Fibroblast of lung (primary cell): Measurements from ENCODE around the gene CELF2. TPM values are rescaled to one million over a fixed set of nuclear protein-coding genes. Genes with fewer than 3 reads are reported as not detected.

Experiments
- DNase-seq, 2 donors: peaks; one replicate each; pipeline versions ENCODE4 v3.0.0 to v3.0.0-alpha.2; 2010; ENCODE audit warnings: low read depth in 2 of 2
- H2AFZ ChIP-seq: 2 replicates; pipeline ENCODE4 v1.5.1; 2012; ENCODE audit warnings: low read length, control low read depth, inconsistent platforms
- H3K27ac ChIP-seq: 2 replicates; pipeline ENCODE4 v1.5.1; 2011; ENCODE audit warnings: low read length, control low read depth; ENCODE audit not compliant: insufficient read depth
- H3K27me3 ChIP-seq: 2 replicates; pipeline ENCODE4 v1.5.1; 2011; ENCODE audit warnings: mild to moderate bottlenecking, low read length; ENCODE audit not compliant: control insufficient read depth, insufficient read depth
- H3K36me3 ChIP-seq: 2 replicates; pipeline ENCODE4 v1.5.1; 2011; ENCODE audit warnings: low read length; ENCODE audit not compliant: control insufficient read depth, insufficient read depth
- H3K4me1 ChIP-seq: 2 replicates; pipeline ENCODE4 v1.5.1; 2011; ENCODE audit warnings: low read length; ENCODE audit not compliant: control insufficient read depth, insufficient read depth; ENCODE audit errors: extremely low read depth
- H3K4me2 ChIP-seq: 2 replicates; pipeline ENCODE4 v1.5.1; 2011; ENCODE audit warnings: low read length, control low read depth; ENCODE audit not compliant: insufficient read depth; ENCODE audit errors: extremely low read depth
- H3K4me3 ChIP-seq, 4 experiments: fragments of 200-600 bp in 1 of 4; sonication (generic) in 1 of 4; replicated peaks in 1 of 4; 2 replicates each; pipeline ENCODE4 v1.5.1; 2011 to 2016; ENCODE audit warnings: low read length in 4 of 4, low read depth in 3 of 4, mild to moderate bottlenecking in 3 of 4, control low read depth in 2 of 4, inconsistent platforms in 1 of 4, mixed read lengths in 1 of 4; ENCODE audit not compliant: insufficient read depth in 1 of 4; ENCODE audit errors: control extremely low read depth in 1 of 4
- H3K79me2 ChIP-seq: 2 replicates; pipeline ENCODE4 v1.5.1; 2012; ENCODE audit warnings: mild to moderate bottlenecking, low read length, inconsistent platforms; ENCODE audit not compliant: control insufficient read depth, insufficient read depth
- H3K9ac ChIP-seq: 2 replicates; pipeline ENCODE4 v1.5.1; 2011; ENCODE audit warnings: mild to moderate bottlenecking, low read length, control low read depth; ENCODE audit not compliant: insufficient read depth
- H3K9me3 ChIP-seq: 2 replicates; pipeline ENCODE4 v1.5.1; 2012; ENCODE audit warnings: low read depth, low read length; ENCODE audit not compliant: control insufficient read depth, insufficient read depth
- H4K20me1 ChIP-seq: 2 replicates; pipeline ENCODE4 v1.5.1; 2011; ENCODE audit warnings: low read length; ENCODE audit not compliant: control insufficient read depth, insufficient read depth; ENCODE audit errors: extremely low read depth
- EZH2 ChIP-seq: IDR thresholded peaks from 2 replicates; pipeline ENCODE4 v1.5.1; 2012; ENCODE audit warnings: low read length, control low read depth, mild to moderate bottlenecking; ENCODE audit errors: missing control alignments
- polyA plus RNA-seq, 2 donors: library from polyadenylated mRNA; depleted of rRNA in 1 of 2; stranded (reverse) in 1 of 2; unstranded in 1 of 2; fragments of >200 nt; gene quantifications; 2 replicates each; pipeline ENCODE4 v1.2.1, GENCODE V29; 2011 to 2012; ENCODE audit warnings: missing spikeins in 1 of 2
- total RNA-seq: library from RNA; depleted of rRNA; stranded (reverse); fragments of >200 nt; gene quantifications from 2 replicates; pipeline ENCODE4 v1.2.1, GENCODE V29; 2014
- TF ChIP-seq, protein P1 (sequence below), 2 donors: IDR thresholded peaks in 1 of 2; conservative IDR thresholded peaks in 1 of 2; 1 replicate in 1 of 2; 2 replicates in 1 of 2; pipeline ENCODE4 v1.5.1; 2011 to 2012; ENCODE audit warnings: low read length in 2 of 2, control low read depth in 1 of 2, inconsistent platforms in 1 of 2, low read depth in 1 of 2, mild to moderate bottlenecking in 1 of 2

Gene CELF2
- total and polyA plus RNA-seq, 2 donors (not counting 1 experiment from before 2014, with no cell fraction given), result 16.9 to 25.1 TPM

DNA sequence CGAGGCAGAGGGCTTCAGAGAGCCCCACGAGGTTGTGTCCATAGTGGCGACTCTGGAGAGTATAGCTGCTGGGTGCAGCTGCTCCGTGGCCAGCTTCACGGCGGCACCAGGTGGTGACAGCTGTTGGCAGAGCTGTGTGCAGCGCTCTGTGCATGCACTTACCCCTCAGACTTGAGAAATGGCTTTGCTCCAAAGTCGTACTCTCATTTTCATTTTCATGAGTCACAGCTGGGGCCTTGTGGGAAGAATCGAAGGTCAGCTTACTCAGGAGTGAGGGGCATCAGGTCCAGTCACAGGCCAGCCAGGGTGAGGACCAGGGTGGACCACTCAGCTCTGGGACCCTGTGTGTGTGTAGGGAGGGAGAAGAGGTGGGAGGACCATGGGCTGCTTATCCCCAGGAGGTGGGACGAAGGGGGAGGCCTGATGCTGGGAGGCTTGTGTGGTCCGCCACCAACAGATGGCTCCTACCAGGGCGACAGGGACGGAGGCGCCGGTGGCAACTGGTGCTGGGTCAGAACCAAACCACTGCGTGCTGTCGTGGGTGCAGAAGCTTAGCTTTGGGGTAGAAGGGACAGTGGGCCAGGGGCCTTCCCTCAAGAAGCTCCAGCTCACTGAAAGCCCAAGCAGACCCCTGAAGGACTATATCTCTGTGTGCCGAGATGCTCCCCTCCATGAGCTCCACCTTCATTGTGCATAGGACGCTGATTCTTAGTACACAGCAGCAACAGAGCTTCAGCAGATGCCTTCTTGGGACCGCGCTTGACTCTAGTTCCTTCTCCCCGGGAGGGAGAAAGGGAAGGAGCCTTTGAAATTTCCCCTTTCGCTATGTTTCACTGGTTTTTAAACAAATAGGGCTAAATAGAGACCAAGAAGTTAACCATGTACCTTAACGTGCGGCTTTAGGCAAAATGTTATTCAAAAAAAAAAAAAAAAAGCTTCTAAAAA lies 225.0 kb downstream of the CELF2 start:
- no peaks in the 10 kb centered on the region for H3K9me3 ChIP-seq
- H3K36me3 ChIP-seq, result no peaks in the 10 kb centered on the region
- no peaks in the 10 kb centered on the region for H3K79me2 ChIP-seq
- no peaks in the 10 kb centered on the region for H4K20me1 ChIP-seq
- H3K4me2 ChIP-seq, result peak overlapping the region; percentile 52
- peak; percentile 57 to 86 for DNase-seq
- H3K27me3 ChIP-seq, result no peaks in the 10 kb centered on the region
- TF ChIP-seq, protein P1, sequence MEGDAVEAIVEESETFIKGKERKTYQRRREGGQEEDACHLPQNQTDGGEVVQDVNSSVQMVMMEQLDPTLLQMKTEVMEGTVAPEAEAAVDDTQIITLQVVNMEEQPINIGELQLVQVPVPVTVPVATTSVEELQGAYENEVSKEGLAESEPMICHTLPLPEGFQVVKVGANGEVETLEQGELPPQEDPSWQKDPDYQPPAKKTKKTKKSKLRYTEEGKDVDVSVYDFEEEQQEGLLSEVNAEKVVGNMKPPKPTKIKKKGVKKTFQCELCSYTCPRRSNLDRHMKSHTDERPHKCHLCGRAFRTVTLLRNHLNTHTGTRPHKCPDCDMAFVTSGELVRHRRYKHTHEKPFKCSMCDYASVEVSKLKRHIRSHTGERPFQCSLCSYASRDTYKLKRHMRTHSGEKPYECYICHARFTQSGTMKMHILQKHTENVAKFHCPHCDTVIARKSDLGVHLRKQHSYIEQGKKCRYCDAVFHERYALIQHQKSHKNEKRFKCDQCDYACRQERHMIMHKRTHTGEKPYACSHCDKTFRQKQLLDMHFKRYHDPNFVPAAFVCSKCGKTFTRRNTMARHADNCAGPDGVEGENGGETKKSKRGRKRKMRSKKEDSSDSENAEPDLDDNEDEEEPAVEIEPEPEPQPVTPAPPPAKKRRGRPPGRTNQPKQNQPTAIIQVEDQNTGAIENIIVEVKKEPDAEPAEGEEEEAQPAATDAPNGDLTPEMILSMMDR (conservative IDR thresholded peaks at IDR 0.05 in 1 of 2, IDR thresholded peaks at IDR 0.05 in 1 of 2; ENCODE audit: low read depth in 1 of 2, low read length in 2 of 2), result no peak
- TF ChIP-seq EZH2, result no peak
- H3K4me3 ChIP-seq, result no peak overlapping the region
- no peak overlapping the region for H3K9ac ChIP-seq
- H3K4me1 ChIP-seq, result peaks cover 3% of the 10 kb centered on the region
- H2AFZ ChIP-seq, result no peak overlapping the region
- peak overlapping the region; percentile 30 for H3K27ac ChIP-seq

DNA sequence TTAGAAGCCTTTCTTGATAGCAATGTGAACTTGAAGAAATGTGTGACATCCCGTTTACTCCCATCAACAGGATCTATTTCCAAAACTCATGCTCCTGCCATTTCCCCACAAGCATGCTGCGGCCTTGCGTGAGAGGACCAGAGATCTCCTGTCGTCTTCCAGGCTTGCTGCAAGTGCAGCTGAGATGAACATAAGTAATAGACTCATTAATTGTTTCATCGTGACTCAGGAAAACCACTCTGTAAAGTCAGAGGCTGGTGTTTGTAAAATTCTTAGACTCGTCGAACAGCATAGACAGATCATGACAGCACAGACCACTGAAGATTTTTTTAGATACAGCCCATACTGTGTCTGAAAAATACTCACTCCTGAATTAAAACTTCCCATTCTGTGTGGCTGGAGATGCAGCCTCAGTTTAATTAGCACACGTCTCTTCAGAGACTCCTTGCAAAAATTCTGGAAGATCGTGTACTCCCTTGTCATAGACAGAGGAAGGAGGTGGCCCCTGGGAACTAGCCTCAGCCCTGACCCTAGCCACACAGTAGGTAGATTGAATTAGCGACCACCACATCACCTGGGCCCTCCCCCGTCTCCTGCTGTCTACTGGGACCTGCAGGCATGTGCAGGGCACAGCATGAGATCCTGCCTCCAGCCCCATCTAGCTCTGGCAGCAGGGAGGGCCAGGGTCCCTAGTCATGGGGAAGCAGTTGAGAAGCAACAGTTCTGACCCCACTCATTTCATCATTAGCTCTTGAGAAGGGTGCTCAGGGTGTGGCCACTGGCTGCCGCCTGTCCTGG lies 226.0 kb downstream of the CELF2 start:
- Histone ChIP-seq H3K4me3 (no peak overlapping the region), H2AFZ (no peak overlapping the region), H3K79me2 (no peaks in the 10 kb centered on the region), H4K20me1 (no peaks in the 10 kb centered on the region), H3K9me3 (no peaks in the 10 kb centered on the region), H3K4me1 (peaks cover 3% of the 10 kb centered on the region), H3K27ac (no peak overlapping the region), H3K36me3 (no peaks in the 10 kb centered on the region), H3K27me3 (no peaks in the 10 kb centered on the region), H3K4me2 (no peak overlapping the region), H3K9ac (no peak overlapping the region)
- TF ChIP-seq, protein P1 (conservative IDR thresholded peaks at IDR 0.05 in 1 of 2, IDR thresholded peaks at IDR 0.05 in 1 of 2; ENCODE audit: low read depth in 1 of 2, low read length in 2 of 2), result no peak
- no peak for TF ChIP-seq EZH2
- peak; percentile 17 to 75 for DNase-seq

DNA sequence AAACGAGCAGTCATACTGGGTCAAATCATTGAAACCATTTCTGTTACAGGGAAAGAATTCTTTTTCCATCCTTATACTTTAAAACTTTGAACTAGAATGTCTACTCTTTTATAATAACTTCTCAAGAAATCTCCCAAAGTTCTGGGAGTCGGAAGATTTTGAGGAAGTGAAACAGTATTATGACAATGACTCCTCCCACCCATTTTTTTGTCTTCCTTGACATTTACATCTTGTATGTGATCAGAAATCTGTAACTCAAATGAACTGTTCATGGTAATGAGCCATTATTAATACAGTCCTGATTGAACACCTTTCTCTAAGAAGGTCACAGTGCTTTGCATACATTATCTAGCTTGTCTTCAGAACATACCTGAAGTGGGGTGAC lies 227.4 kb downstream of the CELF2 start:
- Histone ChIP-seq H3K4me2 (no peak overlapping the region), H3K36me3 (no peaks in the 10 kb centered on the region), H3K9ac (no peak overlapping the region), H3K27ac (no peak overlapping the region), H3K79me2 (no peaks in the 10 kb centered on the region), H2AFZ (no peak overlapping the region), H3K4me1 (peaks cover 3% of the 10 kb centered on the region), H4K20me1 (no peaks in the 10 kb centered on the region), H3K9me3 (no peaks in the 10 kb centered on the region), H3K4me3 (no peak overlapping the region), H3K27me3 (no peaks in the 10 kb centered on the region)
- TF ChIP-seq, protein P1 (conservative IDR thresholded peaks at IDR 0.05 in 1 of 2, IDR thresholded peaks at IDR 0.05 in 1 of 2; ENCODE audit: low read depth in 1 of 2, low read length in 2 of 2), result no peak
- no peak for TF ChIP-seq EZH2
- DNase-seq, result no peak
